HG03108 (cell line): ENCODE measurements around the gene ARFGAP1.

ENCODE experiments used
- ATAC-seq: cut with Tn5 transposase; IDR thresholded peaks from one replicate; pipeline ENCODE4 v1.9.1; 2021; ENCODE audit warnings: moderate library complexity; ENCODE audit not compliant: unreplicated experiment

The ARFGAP1 gene

GRCh38 chr20:63272105-63273058 lies at the start of gene ARFGAP1:
Gene ARFGAP1 (plus strand): TSS chr20:63272813. CDS start chr20:63275581, 2,768 bp downstream.
- ATAC-seq, result peak; percentile 92

- ATAC-seq, result no peak
Observed at GRCh38 chr20:63223121-63223825, 49.3 kb upstream of the ARFGAP1 start.

GRCh38 chr20:63223826-63224207 lies 48.8 kb upstream of the ARFGAP1 start:
- no peak for ATAC-seq

- ATAC-seq, result no peak
Observed at GRCh38 chr20:63224412-63225081, 48.1 kb upstream of the ARFGAP1 start.

- no peak for ATAC-seq
Observed at GRCh38 chr20:63225082-63225454, 47.5 kb upstream of the ARFGAP1 start.

GRCh38 chr20:63226042-63226943 lies 46.3 kb upstream of the ARFGAP1 start:
- no peak for ATAC-seq

GRCh38 chr20:63227260-63227659 lies 45.4 kb upstream of the ARFGAP1 start:
- ATAC-seq, result no peak

- ATAC-seq, result no peak
Observed at GRCh38 chr20:63228806-63229205, 43.8 kb upstream of the ARFGAP1 start.

GRCh38 chr20:63230800-63231268 lies 41.8 kb upstream of the ARFGAP1 start:
- ATAC-seq, result no peak

GRCh38 chr20:63232235-63233060 lies 40.2 kb upstream of the ARFGAP1 start:
- no peak for ATAC-seq

- no peak for ATAC-seq
Observed at GRCh38 chr20:63233061-63233344, 39.6 kb upstream of the ARFGAP1 start.

GRCh38 chr20:63233924-63234323 lies 38.7 kb upstream of the ARFGAP1 start:
- ATAC-seq, result no peak

GRCh38 chr20:63234693-63235398 lies 37.8 kb upstream of the ARFGAP1 start:
- ATAC-seq, result no peak

GRCh38 chr20:63235399-63235983 lies 37.1 kb upstream of the ARFGAP1 start, which contains the start of gene BIRC7:
Gene BIRC7 (plus strand): TSS chr20:63235905. CDS start chr20:63236097, 192 bp downstream.
- no peak for ATAC-seq

GRCh38 chr20:63236116-63236837 lies 36.3 kb upstream of the ARFGAP1 start:
- no peak for ATAC-seq

GRCh38 chr20:63238031-63238430 lies 34.6 kb upstream of the ARFGAP1 start:
- ATAC-seq, result no peak

- ATAC-seq, result no peak
Observed at GRCh38 chr20:63238514-63239125, 34.0 kb upstream of the ARFGAP1 start.
